GM18507 (cell line): Measurements from ENCODE around the gene TIGD1.
"Not testable (repeated sequence)": the region's sequence is repeated elsewhere in the genome, so short reads cannot be mapped to it uniquely, and the experiment has no call there.

Experiments used
- DNase-seq: peaks from one replicate; pipeline ENCODE4 v3.0.0; 2011; ENCODE audit warnings: low read depth; ENCODE audit not compliant: insufficient read length; ENCODE audit errors: extremely low spot score
- FAIRE-seq: peaks from 2 replicates; lab custom pipeline; 2011; peaks lifted over from hg19 to GRCh38; lab: Jason Lieb, UNC

Gene TIGD1

DNA sequence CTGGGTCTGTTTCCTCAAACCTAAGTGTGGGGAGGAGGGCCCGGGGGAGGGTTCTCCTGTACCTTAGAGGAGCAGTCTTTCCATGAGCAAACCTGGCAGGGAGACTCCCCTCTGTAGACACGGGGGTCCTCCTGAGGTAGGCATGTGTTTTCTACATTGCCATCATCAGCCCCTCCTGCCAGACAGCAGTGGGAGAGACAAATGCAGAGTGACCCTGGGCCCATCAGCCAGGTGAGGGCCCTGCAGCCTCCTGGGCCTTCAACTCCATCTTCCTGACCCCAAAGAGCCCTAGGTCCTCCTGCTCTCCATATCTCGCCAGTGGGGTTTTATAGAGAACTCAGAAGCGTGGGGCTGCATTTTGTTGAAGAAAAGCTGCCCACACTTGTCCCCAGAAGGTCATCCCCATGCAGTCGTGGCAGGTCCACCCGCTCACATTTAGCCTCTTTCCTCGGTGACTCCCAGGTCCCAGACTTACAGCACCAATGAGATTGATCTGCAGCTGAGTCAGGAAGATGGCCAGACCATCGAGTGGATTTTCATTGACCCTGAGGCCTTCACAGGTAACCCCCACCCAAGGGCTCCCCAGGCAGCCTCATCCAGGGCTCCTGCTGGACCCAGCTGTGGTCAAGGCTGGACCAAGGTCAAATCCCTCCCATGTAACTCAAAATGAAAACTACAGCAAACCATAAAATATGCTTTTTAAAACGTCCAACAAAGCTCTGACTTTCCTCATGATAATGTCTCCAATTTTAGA lies 8.2 kb downstream of the TIGD1 start:
- no peak for DNase-seq
- no peak for FAIRE-seq

DNA sequence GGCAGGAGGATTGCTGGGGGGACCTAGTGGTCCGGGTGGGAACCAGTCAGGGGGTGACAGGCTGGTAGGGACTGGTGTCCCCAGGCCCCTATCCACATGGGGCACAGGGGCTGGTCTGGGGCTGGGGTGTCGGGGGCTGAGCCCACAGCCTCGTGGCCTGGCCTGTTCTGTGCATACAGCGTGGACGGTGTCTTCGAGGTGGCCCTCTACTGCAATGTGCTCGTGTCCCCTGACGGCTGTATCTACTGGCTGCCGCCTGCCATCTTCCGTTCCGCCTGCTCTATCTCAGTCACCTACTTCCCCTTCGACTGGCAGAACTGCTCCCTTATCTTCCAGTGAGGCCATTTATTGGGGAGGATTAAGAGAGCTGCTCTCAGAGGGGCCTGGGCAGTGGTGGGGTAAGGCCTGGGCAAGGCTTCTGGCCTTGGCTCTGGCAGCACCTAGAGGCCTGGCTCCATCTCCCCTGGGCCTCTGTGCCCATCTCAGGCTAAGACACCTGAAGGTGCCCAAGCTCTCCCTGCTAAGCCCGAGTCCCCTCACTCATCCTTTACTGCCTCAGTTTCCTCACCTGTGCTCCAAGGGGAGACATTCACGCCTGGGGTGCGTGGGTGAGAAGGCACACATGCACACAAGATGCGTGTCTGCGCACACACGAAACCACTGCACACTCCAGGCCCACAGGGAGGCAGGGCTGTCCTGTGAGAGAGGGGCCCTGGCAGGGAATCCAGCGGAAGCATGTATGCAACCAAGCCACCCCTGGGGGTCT lies 9.0 kb downstream of the TIGD1 start:
- DNase-seq, result no peak
- no peak for FAIRE-seq

DNA sequence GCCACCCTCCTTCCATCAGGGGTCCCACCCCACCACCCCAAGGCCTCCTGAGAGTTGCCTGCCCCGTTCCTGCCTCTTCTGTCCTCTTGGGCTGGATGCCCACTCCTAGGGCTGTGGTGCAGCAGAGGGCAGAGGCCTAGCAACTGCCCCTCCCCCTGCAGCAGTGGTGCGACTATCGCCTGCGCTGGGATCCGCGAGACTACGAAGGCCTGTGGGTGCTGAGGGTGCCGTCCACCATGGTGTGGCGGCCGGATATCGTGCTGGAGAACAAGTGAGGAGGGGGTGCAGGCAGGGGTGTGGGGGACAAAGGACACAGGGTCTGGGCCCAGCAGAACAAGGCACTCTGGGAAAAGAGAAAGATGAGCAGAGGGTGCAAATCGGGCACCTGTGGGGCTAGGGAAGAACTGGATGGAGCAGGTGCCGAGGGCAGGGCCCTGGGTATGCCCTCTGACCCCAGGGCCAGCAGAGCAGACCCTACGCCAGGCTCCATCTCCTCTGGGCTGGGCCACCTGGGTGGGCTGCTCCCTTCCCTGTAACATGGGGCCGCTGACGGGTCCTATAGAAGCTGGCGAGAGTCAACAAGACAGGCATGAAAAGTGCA lies 9.8 kb downstream of the TIGD1 start:
- FAIRE-seq (no peak), DNase-seq (no peak)

DNA sequence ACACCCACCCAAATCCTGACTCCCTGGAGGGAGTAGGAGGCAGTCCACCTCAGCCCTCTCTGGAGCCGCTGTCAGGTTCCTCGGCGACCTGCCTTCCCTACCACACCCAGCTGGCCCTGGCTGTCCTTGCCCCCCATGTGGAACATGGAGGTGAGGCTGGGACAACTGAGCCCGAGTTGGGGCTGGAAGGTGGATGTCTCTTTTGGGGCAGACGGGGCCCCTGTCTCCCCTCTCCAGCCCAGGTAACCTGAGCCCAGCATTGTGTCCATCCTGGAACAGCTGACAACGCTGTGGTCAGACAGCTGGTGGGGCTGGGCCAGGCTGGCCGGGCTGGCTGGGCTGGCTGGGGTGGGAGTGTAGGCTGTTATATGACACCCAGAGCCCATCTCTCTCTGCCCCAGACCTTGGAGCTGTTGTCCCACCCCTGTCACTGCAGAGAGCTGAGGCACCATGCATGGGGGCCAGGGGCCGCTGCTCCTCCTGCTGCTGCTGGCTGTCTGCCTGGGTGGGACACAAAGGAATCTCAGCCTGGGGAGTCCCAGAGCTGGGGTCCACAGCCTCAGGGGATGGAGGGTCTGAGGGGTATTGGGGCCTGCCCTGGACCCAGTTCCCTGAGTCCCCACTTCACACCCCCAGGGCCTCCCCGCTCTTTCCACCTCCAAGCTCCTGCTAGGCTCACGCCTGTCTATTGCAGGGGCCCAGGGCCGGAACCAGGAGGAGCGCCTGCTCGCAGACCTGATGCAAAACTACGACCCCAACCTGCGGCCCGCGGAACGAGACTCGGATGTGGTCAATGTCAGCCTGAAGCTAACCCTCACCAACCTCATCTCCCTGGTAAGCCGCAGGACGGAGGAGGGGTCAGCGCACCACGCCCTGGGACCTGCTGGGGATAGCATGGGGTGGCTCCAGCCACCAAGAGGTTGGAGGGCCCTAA lies 10.8 kb downstream of the TIGD1 start, which contains the start of gene CHRNG:
Gene CHRNG, plus strand, starts transcription at position 395 of the 934 bp plus-strand sequence. Its CDS starts 56 bp downstream, at position 451.
- DNase-seq (no peak), FAIRE-seq (no peak)

DNA sequence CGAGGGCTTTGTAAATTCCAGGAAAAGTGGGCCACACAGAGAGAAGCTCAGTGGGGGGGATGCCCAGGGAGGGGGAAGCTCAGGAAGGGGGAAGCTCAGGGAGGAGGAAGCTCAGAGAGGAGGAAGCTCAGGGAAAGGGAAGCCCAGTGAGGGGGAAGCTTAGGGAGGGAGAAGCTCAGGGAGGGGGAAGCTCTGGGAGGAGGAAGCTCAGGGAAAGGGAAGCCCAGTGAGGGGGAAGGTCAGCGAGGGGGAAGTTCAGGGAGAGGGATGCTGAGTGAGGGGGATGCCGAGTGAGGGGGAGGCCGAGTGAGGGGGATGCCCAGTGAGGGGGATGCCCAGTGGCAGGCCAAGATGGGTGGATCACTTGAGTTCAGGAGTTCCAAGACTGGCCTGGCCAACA lies 11.7 kb downstream of the TIGD1 start:
- DNase-seq (no peak), FAIRE-seq (no peak)

DNA sequence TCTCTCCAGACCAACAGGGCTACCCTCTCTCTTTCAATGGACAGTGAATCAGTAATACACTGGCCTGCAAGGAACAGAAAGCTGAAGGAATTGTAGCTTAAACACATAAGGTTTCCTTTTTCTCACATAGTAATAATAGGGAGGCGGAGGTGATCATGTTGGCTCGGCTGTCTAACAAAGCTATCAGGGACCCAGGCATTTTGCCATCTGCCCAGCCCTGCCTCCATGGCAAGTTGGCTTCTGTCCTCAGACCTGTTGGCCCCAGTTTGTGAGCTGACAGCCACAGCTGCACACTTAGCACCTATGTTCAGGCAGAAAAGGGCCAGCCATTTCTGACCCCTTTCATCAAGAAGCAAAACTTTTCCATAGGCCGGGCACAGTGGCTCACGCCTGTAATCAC lies 12.9 kb downstream of the TIGD1 start:
- DNase-seq (no peak), FAIRE-seq (no peak)

DNA sequence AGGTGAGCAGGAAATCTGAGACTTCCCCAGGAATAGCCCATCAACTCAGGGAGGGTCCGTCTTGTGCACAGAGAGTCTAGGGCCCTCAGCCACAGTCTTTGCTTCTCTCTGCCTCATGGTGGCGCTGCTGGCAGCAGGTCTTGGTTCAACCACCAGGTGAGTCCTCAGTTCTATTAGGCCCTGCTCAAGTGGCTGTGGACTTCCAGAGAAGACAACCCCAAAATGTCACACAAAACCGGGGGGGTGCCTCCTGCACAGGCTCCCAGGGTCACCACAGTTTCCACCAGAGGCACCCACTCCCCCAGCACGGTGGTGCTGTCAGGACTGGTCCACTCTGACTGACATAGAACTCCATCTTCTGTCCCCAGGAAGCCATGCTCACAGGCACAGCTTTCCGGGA lies 13.3 kb downstream of the TIGD1 start:
- DNase-seq (no peak), FAIRE-seq (no peak)

DNA sequence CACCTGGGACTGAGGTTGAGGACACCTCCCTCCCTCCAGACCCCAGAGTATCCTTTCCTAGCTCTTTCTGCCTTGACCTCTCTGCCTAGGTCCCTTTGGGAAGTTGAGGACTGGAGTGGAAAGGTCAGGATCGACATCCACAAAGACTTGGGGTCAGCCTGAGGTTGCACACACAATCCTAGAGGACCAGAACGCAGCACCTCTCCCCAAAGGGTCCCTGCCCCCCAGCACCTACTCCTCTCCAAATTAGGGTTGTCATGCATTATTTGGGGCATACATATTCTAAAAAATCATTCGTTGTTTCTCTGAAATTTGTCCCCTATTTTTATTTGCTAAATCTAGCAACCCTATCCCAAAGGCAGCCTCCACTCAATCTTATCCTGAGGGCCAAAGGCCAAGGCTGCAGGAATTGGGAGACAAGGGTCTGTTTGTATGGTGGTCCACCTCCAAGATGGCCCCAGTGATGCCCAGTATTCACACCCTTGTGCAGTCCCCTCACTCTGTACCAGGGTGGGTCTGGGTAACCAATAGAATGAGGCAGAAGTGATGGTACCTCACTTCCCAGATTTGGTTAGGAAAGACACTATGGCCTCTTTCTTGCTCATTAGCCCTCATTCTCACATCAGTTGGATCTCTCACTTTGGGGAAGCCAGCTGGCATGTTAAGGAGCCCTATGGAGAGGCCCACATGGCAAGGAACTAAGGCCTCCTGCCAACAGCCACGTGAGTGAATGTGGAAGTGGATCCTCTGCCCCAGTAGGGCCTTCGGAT lies 14.4 kb downstream of the TIGD1 start:
- FAIRE-seq (no peak), DNase-seq (no peak)

DNA sequence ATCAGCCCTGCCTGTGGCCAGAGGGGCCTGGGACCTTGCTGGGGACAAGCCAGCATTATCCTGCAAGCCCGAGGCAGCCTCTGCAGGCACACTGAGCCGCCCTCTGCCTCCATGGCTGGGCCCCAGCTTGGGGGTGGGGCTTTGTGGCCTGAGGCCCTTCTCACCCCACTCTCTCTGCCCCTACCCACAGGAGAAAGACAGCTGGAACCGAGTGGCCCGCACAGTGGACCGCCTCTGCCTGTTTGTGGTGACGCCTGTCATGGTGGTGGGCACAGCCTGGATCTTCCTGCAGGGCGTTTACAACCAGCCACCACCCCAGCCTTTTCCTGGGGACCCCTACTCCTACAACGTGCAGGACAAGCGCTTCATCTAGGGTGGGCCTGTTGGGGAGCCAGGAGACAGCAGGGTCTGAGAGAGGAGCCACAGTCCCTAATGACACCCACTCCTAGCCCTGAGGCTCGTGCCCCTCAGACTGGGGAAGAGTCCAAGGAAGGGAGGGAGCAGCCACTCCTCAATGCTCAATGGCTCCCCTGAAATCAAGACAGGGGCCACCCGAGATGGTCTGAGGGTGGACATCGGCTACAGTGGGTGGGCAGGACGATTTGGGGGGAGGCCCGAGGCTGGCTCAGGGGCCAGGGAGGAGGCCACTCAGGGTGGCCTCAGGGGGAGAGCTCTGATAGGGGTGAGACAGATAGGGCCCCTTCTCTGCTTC lies 15.3 kb downstream of the TIGD1 start:
- DNase-seq, result no peak
- FAIRE-seq, result no peak

DNA sequence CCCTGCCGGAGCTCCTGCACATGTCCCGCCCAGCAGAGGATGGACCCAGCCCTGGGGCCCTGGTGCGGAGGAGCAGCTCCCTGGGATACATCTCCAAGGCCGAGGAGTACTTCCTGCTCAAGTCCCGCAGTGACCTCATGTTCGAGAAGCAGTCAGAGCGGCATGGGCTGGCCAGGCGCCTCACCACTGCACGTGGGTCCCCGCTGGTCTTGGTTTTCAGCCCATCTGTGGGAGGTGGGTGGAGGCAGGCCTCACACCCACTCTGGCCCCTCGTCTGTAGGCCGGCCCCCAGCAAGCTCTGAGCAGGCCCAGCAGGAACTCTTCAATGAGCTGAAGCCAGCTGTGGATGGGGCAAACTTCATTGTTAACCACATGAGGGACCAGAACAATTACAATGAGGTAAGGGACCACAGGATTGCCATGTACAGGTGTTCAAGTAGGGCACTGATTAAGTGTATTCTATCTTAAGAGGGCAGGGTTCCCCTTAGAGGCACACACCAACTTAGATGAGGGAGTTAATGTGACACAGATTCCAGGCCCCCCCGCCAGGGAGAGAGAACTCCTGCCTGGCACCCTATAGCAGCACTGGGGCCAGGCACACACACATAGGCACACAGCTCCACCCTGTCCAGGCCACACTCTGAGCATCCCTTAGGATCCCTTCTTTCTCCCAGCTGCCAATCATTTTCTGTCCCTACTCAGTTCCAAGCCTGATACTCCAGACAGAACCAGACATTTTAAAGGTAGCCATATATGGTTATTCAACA lies 16.2 kb downstream of the TIGD1 start:
- DNase-seq (no peak), FAIRE-seq (no peak)

DNA sequence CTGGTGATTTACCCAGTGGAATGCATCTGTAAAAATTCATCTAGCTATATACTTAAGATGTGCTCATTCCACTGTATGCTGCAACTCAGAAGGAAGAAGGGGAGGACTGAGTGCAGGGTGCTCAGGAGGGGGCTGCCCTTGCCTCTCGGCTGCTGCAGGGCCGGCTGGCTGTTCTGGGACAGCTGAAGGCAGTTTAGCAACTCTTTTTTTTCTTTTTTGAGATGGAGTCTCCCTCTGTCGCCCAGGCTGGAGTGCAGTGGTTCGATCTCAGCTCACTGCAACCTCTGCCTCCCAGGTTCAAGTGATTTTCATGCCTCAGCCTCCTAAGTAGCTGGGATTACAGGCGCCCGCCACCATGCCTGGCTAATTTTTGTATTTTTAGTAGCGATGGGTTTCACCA lies 17.5 kb downstream of the TIGD1 start:
- not testable (repeated sequence) for DNase-seq, FAIRE-seq

DNA sequence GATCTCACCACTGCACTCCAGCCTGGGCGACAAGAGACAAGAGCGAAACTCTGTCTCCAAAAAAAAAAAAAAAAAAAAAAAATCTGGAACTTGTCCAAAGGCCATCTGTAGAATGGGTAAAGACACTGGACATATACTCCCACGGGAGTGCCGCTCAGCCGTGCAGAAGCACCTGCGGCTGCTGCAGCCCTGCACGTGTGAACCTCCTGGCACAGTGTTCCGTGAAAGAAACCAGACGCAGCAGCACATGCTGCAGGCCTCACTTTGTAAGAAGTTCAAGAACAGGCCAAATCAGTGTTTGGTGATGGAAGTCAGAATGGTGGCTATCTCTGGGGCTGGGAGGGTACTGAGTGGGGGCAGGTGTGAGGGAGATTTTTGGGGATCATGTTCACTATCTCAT lies 17.9 kb downstream of the TIGD1 start:
- FAIRE-seq (no peak), DNase-seq (no peak)

DNA sequence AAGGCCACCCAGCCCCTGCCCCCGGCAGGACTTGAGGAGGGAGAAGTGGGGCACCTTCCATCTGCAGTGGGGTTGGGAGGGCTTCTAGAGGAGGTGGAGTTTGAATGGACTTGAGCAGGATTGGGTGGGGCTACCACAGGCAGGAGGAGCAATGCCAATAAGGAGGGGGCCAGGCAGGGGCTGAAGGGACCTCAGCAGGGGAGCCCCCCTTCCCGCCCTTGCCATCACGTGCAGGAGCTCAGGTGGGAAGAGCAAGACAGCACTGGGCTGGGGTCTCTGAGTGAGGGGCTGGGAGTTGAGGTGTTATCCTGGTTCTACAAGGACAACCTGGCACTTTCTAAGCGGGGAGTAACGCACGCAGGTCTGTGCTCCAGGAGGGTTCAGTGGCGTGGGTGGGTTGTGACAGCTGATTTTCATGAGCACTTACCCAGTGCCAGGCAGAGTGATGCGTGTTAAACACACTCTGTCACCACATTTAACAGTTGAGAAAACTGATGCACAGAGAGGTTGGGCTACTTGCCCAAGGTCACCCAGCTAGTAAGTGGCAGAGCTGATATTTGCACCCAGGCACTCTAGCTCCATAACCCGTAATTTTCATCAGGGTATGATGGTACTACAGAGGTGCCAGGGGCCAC lies 19.6 kb downstream of the TIGD1 start:
- DNase-seq (no peak), FAIRE-seq (no peak)

DNA sequence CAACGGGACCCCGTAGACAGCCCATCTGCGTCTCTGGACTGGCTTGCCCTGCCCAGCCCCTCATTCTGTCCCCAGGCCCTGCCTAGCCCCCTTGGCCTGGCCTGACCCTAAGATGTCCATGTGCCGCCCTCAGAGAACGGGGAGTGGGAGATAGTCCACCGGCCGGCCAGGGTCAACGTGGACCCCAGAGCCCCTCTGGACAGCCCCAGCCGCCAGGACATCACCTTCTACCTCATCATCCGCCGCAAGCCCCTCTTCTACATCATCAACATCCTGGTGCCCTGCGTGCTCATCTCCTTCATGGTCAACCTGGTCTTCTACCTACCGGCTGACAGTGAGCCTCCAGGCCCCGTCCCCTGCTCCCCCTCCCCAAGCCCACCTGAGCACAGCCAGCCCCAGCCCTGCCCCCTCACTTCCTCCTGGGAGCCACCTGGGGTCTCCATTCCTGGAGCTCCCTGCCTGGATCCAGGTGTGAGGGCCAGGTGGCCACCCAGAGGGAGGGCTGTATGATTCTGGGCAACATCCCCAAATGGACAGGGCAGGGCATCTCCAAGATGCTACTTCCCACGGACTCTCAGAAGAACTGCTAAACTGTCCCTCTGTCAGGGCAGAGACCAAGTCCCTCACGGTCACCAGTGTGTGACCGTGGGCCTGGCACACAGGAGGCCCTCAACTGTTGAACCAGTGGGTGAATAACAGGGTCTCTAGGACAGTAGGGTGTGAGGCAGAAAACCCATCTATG lies 20.4 kb downstream of the TIGD1 start:
- FAIRE-seq (no peak), DNase-seq (no peak)

DNA sequence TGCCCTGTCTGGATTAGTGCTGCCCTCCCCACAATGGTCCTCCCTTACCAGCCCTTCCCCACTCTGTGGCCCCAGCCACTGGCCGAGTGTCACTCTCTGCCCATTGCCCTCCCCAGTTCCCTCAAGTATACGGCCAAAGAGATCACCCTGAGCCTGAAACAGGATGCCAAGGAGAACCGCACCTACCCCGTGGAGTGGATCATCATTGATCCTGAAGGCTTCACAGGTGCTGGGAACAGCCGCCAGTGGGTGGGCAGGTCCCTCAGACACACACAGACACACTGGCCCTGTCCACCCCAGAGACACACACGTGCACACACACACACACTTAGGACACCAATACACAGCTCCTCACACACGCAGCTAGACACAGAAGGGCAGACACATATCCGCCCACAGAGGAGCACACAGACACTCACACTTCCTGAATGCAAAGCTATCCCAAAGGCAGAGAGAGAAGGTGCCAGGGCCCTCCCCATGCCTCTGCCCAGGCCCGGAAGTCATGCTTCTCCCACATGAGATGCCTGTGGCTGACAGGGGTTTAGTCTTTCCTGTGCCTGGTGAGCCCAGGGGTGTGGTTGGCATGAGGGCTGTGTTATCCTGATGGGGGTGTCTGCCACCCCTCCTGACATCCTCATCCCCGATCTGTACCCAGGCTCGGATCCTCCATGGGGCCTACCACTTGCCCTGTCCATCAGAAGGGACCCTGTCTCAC lies 21.5 kb downstream of the TIGD1 start:
- no peak for DNase-seq
- FAIRE-seq, result no peak

DNA sequence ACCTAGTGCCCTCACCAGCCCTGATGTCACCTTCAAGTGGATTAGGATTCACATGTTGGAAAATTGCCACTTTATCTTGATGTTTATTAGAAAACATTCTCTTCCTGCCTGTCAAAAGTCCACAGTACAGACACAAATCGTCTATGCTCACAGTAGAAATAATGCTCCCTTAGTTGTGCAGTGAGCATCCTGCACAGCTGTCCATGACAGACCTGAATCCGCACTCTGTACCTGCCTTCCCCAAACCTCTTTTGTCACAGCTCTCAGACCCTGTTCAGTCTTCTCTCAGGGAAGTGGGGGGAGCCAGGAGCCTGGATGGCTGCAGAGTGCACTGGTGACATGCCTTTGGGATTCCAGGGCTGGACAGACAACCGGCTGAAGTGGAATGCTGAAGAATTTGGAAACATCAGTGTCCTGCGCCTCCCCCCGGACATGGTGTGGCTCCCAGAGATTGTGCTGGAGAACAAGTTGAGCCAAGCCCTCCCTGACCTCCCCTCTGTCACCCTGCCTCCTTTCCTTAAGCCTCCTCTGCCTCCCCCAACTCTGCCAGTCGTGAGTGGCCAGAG lies 22.4 kb downstream of the TIGD1 start:
- DNase-seq, result no peak
- no peak for FAIRE-seq
